OCI-LY3 (cell line): ENCODE measurements around the gene GIMAP2.

Experiments
- H2AFZ ChIP-seq: fragments of 200-600, 300-600 bp; shearing (Covaris generic); 2 replicates; pipeline ENCODE4 v1.6.0; 2014; ENCODE audit warnings: antibody characterized with exemption, low read depth, low read length
- H3K27ac ChIP-seq: fragments of 200-600, 300-600 bp; sonication (generic); 2 replicates; pipeline ENCODE4 v1.5.1; 2014; ENCODE audit warnings: mild to moderate bottlenecking, low read length, moderate library complexity, mixed read lengths
- H3K27me3 ChIP-seq: fragments of 200-600, 300-600 bp; sonication (generic); 2 replicates; pipeline ENCODE4 v1.6.1; 2014; ENCODE audit warnings: low read depth, low read length, mixed read lengths
- H3K36me3 ChIP-seq: fragments of 200-600, 300-600 bp; sonication (generic); replicated peaks from 2 replicates; pipeline ENCODE3; 2014; ENCODE audit warnings: low read depth, low read length, mixed read lengths
- H3K4me1 ChIP-seq: fragments of 300-600, 200-600 bp; sonication (generic); 2 replicates; pipeline ENCODE4 v1.6.1; 2014; ENCODE audit warnings: low read length, mixed read lengths
- H3K4me2 ChIP-seq: fragments of 200-600, 300-600 bp; sonication (generic); 2 replicates; pipeline ENCODE4 v1.6.1; 2014; ENCODE audit warnings: low read length, mixed read lengths
- H3K4me3 ChIP-seq: fragments of 300-600, 200-600 bp; sonication (generic); 2 replicates; pipeline ENCODE4 v1.5.1; 2014; ENCODE audit warnings: antibody characterized with exemption, mild to moderate bottlenecking, low read length, moderate library complexity
- H3K79me2 ChIP-seq: fragments of 300-600, 200-600 bp; shearing (Covaris generic); 2 replicates; pipeline ENCODE4 v1.6.1; 2014; ENCODE audit warnings: mild to moderate bottlenecking, low read length, mixed read lengths
- H3K9ac ChIP-seq: fragments of 300-600, 200-600 bp; shearing (Covaris generic); 2 replicates; pipeline ENCODE4 v1.6.0; 2014; ENCODE audit warnings: mild to moderate bottlenecking, low read length, moderate library complexity
- H3K9me3 ChIP-seq: fragments of 200-600, 300-600 bp; shearing (Covaris generic); 2 replicates; pipeline ENCODE4 v1.6.1; 2014; ENCODE audit warnings: low read length, mixed read lengths; ENCODE audit not compliant: insufficient read depth
- H4K20me1 ChIP-seq: fragments of 200-600, 300-600 bp; sonication (generic); 2 replicates; pipeline ENCODE4 v1.6.1; 2016; ENCODE audit warnings: low read length, mixed read lengths; ENCODE audit not compliant: insufficient read depth
- EZH2phosphoT487 ChIP-seq: fragments of 200-600 bp; shearing (Covaris generic); IDR thresholded peaks from 2 replicates; pipeline ENCODE4 v1.6.1; 2018; ENCODE audit warnings: antibody characterized with exemption, mixed run types, low read depth
- TF ChIP-seq, protein P1 (sequence below): fragments of 200-600, 300-600 bp; sonication (generic); IDR thresholded peaks from 2 replicates; pipeline ENCODE4 v1.5.1; 2014; ENCODE audit warnings: antibody characterized with exemption, low read length, low read depth

The GIMAP2 gene

DNA sequence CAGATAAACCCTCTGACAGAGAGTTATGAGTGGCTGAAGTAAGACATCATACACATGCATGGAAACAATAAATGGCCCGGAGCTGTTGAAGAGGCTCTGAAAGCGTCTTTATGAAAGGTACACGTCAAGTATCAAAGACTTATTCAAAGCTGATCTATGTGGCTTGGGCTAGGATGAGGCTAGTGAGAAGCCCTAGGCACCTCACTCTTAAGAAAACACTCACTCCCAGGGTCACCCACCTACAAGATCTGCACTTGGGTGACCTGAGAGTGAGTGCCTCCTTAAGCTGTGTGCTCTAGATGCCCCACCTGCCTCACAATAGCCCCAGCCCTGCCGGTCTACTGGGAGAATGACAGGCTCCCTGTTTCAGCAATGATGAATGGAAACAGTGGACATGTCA lies 29.8 kb downstream of the GIMAP2 start:
- Histone ChIP-seq H2AFZ (no peak overlapping the region), H3K36me3 (no peaks in the 10 kb centered on the region), H3K27me3 (no peaks in the 10 kb centered on the region), H3K79me2 (no peaks in the 10 kb centered on the region), H3K9ac (no peak overlapping the region), H3K4me2 (no peak overlapping the region), H3K4me3 (no peak overlapping the region), H3K9me3 (no peaks in the 10 kb centered on the region), H3K4me1 (peaks cover 7% of the 10 kb centered on the region; the same call in 1 of the 2 replicates), H3K27ac (no peak overlapping the region), H4K20me1 (no peaks in the 10 kb centered on the region)
- TF ChIP-seq, protein P1, sequence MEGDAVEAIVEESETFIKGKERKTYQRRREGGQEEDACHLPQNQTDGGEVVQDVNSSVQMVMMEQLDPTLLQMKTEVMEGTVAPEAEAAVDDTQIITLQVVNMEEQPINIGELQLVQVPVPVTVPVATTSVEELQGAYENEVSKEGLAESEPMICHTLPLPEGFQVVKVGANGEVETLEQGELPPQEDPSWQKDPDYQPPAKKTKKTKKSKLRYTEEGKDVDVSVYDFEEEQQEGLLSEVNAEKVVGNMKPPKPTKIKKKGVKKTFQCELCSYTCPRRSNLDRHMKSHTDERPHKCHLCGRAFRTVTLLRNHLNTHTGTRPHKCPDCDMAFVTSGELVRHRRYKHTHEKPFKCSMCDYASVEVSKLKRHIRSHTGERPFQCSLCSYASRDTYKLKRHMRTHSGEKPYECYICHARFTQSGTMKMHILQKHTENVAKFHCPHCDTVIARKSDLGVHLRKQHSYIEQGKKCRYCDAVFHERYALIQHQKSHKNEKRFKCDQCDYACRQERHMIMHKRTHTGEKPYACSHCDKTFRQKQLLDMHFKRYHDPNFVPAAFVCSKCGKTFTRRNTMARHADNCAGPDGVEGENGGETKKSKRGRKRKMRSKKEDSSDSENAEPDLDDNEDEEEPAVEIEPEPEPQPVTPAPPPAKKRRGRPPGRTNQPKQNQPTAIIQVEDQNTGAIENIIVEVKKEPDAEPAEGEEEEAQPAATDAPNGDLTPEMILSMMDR: no peak
- TF ChIP-seq EZH2phosphoT487: no peak

DNA sequence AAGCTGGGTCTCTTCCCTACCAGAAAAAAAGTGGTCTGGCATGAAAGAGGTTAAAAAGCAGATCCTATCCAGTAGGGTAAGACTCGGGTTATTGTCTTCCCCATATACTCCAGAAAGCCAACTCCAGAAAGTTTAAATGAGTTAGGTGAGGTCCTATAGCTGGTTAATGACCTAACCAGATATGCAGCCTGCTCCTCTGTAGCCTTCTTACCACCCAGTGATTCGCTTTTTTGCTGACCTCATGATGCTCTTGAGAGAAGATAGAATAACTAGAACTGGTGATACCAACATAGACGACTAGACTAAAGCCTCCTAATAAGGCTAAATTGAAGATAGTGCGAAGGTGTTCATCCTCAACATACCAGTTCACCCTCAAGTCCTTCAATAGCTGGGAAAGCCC lies 30.2 kb downstream of the GIMAP2 start:
- Histone ChIP-seq H3K36me3 (no peaks in the 10 kb centered on the region), H3K4me2 (no peak overlapping the region), H3K4me1 (peaks cover 7% of the 10 kb centered on the region; the same call in 1 of the 2 replicates), H3K9ac (no peak overlapping the region), H3K27ac (no peak overlapping the region), H2AFZ (no peak overlapping the region), H3K9me3 (no peaks in the 10 kb centered on the region), H4K20me1 (no peaks in the 10 kb centered on the region), H3K79me2 (no peaks in the 10 kb centered on the region), H3K4me3 (no peak overlapping the region), H3K27me3 (no peaks in the 10 kb centered on the region)
- TF ChIP-seq, protein P1: no peak
- TF ChIP-seq EZH2phosphoT487: no peak

DNA sequence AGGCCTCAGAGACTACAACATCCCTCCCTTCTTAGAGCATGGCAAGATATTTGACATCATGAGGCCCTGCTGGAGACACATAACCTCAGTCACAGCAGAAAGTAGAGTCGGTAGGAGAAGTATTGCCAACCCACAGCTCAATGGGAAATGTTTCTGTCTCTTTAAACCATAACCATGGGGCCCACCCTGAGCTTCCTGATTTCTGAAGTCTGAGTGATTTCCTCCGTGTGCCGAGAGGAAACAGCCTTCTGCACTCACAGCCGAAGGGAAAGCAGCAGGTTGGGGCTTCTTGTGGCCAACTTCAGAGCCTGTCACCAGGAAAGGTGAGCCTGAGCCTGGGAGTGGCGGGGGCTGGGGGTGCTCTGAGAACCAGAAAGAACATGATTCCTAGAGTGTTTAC lies 30.9 kb downstream of the GIMAP2 start, which contains the start of gene GIMAP1:
GIMAP1 (plus strand) TSS at position 246 of the 400 bp plus-strand sequence. CDS start 2,435 bp downstream, outside the sequence.
- Histone ChIP-seq H3K79me2 (no peaks in the 10 kb centered on the region), H4K20me1 (no peaks in the 10 kb centered on the region), H2AFZ (peak within 1 kb of the TSS; percentile 85; the same call in 1 of the 2 replicates), H3K36me3 (no peaks in the 10 kb centered on the region), H3K9ac (no peak within 1 kb of the TSS), H3K27me3 (no peaks in the 10 kb centered on the region), H3K4me2 (peak within 1 kb of the TSS; percentile 36), H3K27ac (no peak within 1 kb of the TSS), H3K9me3 (no peaks in the 10 kb centered on the region), H3K4me3 (peak within 1 kb of the TSS; percentile 3; the same call in 1 of the 2 replicates), H3K4me1 (peaks cover 7% of the 10 kb centered on the region; the same call in 1 of the 2 replicates)
- TF ChIP-seq, protein P1: no peak
- TF ChIP-seq EZH2phosphoT487: no peak

DNA sequence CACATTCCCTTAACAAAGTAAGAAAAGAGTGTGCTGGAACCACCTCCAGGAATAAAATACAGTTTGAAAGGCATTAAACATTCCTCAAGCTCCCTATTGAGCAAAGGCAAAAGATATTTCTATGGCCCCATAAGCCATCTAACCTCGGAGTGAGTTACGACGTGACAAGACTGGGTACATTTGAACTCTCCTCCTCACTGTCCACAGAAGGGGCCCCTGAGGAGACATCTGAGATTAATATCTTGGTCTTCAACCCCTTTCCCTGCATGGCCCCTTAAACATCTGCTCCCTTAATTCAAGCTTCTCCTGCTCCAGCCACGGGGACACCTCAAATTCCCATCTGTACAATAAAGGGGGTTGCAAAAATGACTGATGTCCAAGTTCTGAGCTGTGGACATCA lies 31.4 kb downstream of the GIMAP2 start:
- TF ChIP-seq, protein P1: no peak
- no peak for TF ChIP-seq EZH2phosphoT487
- no peaks in the 10 kb centered on the region for H3K36me3 ChIP-seq
- no peaks in the 10 kb centered on the region for H3K79me2 ChIP-seq
- no peaks in the 10 kb centered on the region for H4K20me1 ChIP-seq
- H2AFZ ChIP-seq: no peak overlapping the region
- peaks cover 7% of the 10 kb centered on the region; the same call in 1 of the 2 replicates for H3K4me1 ChIP-seq
- H3K9ac ChIP-seq: no peak overlapping the region
- H3K4me2 ChIP-seq: peak overlapping the region; percentile 36; the same call in 1 of the 2 replicates
- H3K9me3 ChIP-seq: no peaks in the 10 kb centered on the region
- H3K27me3 ChIP-seq: no peaks in the 10 kb centered on the region
- no peak overlapping the region for H3K27ac ChIP-seq
- no peak overlapping the region for H3K4me3 ChIP-seq
